Fibroblast of skin of back (primary cell): ENCODE measurements around the gene XYLT2. TPM values are rescaled to one million over a fixed set of nuclear protein-coding genes. Genes with fewer than 3 reads are reported as not detected.
"Not testable (repeated sequence)": the region's sequence is repeated elsewhere in the genome, so short reads cannot be mapped to it uniquely, and the experiment has no call there.

ENCODE experiments used
- DNase-seq: peaks from one replicate; pipeline ENCODE4 v3.0.0-alpha.2; 2013
- polyA plus RNA-seq, 2 experiments: library from polyadenylated mRNA; unstranded; fragments of 120-200 nt; gene quantifications; one replicate each; pipeline ENCODE4 v1.2.1, GENCODE V29; 2013; ENCODE audit not compliant: insufficient read length in 2 of 2

Gene XYLT2
- polyA plus RNA-seq (2013, experiment 1 of 2; ENCODE audit: insufficient read length), result 28.8 TPM
- 24.3 TPM for polyA plus RNA-seq (2013, experiment 2 of 2; ENCODE audit: insufficient read length)

DNA sequence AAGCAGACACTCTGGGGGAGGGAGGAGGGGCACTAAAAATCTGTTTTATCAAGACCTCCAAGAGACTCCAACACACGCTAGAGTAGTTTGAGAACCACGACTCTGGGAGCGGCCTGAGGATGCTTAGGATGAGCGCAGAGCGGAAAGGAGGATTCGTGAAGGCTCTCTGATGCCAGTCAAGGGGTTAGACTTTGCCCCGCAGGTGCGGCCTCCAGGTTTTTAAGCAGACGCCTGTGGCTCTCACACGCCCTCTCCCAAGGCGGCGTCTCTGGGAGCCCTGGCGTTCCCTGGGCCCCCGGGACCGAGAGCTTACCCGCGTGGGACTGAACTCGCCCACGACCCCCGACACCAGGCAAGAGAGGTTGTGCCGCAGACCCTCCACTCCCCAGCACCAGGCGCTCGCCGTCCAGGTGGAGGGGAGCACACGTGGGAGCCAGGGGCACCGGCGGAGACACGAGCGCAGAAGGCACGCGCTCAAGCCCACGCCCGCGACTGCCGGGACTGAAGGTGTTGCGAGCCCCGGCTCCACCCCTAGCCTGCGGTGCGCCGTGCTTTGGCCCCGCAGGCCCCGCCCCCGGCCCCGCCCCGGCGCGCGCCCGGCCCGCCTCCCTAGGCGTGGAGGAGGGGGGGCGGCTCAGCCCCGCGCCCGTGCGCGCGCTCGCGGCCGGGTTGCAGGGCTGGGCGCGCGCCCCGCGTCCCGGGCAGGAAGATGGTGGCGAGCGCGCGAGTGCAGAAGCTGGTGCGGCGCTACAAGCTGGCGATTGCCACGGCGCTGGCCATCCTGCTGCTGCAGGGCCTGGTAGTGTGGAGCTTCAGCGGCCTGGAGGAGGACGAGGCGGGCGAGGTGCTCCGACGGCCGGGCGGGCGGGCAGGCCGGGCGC, at the start of gene XYLT2:
Gene XYLT2, plus strand, starts transcription at position 695 of the 881 bp plus-strand sequence. Its CDS starts 15 bp downstream, at position 710.
- peak; percentile 89 for DNase-seq

DNA sequence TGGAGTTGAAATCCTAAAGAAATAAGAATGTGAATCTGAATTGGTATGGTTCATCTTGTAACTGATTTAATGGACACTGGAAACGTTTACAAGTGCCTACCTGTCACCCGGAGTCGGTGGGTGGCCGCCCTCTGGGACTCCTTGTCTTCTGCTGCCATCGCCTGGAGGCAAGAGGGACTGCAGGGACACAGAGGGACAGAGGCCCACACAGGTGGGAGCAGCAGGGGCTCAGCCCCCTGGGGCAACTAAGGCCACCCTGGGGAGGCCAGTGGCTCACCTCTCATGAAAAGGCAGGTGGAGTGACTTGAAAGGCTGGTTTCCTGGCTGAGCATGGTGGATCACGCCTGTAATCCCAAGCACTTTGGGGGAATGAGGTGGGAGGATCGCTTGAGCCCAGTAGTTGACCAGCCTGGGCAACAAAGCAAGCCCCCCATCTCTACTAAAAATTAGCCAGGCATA, 48.5 kb upstream of the XYLT2 start:
- peak; percentile 57 for DNase-seq

- DNase-seq, result no peak
Observed at GRCh38 chr17:50298018-50298417, 47.9 kb upstream of the XYLT2 start.

DNA sequence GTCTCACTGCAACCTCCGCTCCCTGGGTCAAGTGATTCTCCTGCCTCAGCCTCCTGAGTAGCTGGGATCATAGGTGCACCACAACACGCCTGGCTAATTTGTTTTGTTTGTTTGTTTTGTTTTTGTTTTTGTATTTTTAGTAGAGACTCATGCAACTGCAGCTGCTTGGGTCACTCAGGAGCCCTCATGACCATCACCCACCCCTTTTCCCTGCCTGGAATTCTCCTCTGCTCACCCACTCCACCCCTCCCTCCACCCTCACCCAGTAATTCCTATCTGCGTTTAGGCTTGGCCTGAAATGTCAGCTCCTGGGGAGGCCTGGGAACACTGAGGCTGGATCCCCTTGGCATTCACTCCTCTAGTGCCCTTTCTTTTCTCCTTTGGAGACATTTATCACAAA, 46.1 kb upstream of the XYLT2 start:
- DNase-seq, result no peak

DNA sequence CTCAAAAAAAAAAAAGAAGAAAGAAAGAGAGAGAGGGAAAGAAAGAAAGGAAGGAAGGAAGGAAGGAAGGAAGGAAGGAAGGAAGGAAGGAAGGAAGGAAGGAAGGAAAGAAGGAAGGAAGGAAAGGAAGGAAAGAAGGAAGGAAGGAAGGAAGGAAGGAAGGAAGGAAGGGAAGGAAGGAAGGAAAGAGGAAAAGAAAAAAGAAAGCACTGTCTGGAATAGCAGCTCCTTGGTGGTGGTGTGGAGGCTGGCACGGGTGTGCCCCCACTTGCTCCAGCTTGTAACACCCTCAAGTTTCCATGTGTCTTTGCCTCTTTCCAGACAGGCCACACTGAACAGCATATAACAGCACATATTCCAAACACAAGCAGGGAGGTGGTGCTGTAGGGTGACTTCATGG, 45.1 kb upstream of the XYLT2 start:
- not testable (repeated sequence) for DNase-seq

DNA sequence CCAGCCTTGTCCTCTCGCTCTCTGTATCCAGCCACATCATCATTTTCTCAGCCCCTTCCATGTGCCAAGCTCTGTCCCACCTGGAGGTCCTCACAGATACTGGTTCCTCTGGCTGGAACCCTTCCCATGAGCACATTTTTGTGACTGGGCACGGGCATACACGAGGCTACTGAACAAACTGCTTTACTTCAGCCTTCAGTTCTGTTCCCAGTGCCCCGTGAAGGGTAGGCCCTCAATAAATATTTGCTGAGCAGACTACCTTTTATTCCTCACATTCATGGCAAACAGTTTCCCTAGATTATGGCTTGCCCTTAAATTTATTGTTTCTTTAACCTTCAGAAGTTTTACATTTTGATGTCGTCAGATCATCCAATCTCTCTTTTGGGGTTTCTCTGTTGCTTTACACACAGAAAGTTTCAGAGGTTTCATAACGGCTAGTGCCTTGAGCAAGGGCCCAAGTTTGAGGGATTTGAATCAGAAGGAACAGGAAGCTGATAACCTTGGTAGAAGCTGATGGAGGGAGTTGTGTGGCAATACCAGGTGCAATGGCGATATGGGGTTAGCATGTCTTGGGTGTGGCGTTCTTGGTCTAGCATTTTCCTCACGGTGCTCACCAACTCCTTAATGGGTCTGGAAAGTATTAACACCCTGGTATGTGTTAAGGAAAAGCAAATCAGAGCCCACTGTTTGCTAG, 43.9 kb upstream of the XYLT2 start:
- DNase-seq, result no peak

- no peak for DNase-seq
Observed at GRCh38 chr17:50303051-50303450, 42.9 kb upstream of the XYLT2 start.

DNA sequence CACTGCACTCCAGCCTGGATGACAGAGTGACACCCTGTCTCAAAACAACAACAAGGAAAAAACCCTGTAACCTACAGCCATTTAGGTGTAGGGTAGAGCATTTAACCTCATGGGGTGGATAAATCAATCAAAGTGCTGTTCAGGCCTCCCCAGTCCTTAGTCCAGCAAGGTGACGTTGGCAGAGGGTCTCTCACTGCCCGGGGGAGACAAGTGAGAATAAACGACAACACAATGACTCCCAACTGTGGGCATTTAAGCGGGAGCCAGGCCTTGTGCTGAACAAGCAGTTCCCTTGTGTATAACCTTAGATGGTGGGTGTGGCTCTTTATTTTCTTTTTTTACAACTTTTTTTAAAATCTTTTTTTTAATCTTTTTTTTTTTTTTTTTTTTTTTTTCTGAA, 42.3 kb upstream of the XYLT2 start:
- DNase-seq, result no peak

DNA sequence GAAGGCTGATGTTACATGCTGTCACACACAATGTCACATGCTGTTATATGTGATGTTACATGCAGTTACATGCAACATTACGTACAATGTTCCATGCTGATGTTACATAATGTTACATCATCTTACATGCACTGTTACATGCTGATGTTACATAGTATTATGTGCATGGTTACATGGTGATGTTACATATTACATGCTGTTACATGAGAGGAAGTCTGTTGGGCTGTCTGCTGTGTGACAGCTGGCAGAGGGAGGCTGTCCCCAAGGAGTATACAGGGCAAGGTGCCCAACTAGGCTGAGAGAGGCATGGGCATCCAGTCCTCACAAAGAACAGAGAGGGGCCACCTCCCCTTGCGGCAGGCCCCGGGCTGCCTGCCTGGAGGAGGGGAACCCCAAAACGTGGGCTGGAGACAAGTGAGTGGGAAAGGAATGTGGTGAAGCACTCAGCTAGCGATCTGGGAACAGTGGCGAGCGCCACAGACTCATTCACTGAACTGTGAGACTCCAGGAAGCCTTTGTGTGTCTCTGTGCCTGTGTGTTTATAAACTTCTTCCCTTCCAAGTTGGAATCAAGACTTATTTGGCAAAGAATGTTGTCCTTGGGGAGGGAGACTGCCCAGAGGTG, 41.0 kb upstream of the XYLT2 start:
- peak; percentile 43 for DNase-seq

GRCh38 chr17:50307654-50308053, 38.3 kb upstream of the XYLT2 start:
- DNase-seq, result no peak

DNA sequence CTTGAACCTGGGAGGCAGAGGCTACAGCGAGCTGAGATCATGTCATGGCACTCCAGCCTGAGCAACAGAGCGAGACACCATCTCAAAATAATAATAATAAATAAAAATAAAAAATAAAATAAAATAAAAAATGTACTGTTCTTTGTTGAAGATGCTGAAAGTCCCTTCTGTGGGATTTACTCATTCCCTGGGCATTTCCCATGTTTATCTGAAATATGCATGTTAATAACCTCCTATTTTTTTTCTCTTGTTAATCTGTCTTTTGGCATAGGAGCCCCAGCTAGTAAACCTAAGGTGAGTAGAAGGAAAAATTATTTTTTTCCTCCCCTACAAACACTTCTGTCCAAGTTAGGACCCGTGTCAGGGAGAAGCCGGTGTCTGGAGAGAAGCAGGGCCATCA, 37.3 kb upstream of the XYLT2 start:
- peak; percentile 28 for DNase-seq

DNA sequence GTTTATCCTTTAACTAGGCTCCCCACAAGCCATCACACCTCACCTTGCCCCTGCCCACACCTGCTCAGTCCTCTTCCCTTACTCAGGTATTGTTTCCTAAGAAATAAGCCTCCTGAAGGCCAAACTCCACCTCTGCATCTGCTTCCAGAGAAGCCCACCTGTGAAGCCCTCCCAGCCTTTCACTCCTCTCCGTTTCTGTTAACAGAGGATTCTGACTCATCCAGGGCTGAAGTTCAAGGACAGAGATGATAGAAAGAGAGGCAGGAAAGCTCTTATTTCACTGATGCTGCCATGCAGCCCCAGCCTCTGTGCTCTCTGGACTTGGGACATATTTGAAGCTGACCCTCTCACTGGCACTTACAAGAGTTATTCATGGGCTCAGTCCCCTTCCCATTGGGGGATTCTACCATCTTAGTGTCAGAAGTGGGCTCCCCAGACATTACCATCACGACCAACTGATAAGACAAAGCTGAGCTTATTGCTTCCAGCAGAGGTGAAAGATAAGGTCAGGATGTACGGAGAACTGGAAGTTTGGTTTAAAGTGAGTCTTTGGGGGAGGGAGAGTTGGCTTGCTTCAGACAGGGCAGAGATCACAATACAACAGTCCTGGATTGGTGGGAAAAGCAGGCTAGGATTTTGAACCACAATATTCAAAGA, 35.3 kb upstream of the XYLT2 start:
- DNase-seq, result no peak

DNA sequence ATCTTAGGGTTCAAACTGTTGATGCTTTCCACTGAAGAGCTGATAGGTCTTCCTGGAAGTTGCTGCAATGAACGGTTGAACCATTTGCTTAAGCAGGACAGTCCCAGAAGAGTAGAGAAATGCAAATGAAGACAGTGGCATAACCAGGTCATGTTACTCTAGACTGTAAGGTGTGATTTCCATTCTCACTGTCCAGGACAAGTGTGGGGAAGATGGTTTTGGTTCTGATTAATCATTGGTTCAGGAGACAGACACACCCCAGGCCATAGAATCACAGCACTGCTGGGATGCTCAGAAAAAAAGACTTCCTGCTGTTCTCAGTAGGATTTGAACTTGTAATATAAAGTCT, 34.8 kb upstream of the XYLT2 start:
- DNase-seq, result no peak

- DNase-seq, result no peak
Observed at GRCh38 chr17:50311483-50311882, 34.4 kb upstream of the XYLT2 start.

GRCh38 chr17:50312308-50312707, 33.6 kb upstream of the XYLT2 start:
- no peak for DNase-seq

DNA sequence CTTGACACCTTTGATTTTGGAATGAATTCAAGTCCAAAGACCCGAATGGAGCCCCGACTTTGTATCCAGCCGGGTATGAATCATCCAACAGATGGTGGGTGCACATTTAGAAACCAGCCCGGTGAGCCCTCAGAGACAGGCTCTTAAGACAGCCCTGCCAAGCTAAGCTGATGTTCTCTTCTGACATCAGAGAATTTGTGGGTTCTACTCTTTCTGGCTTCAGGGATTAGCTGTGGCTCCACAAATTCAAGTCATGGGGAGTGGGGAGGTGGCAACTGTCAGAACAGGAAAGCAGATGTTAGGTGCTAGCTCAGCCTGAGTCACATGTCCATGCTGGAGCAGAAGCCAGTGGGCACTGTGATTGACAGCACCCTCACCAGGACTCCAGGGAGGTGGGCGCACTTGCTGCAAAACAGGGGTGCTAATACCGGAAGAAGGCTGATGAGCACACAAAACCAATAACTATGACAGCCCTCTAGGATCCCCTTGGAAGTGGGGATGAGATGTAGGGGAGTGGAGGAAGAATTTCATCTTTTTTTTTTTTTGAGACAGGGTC, 31.4 kb upstream of the XYLT2 start:
- no peak for DNase-seq

DNA sequence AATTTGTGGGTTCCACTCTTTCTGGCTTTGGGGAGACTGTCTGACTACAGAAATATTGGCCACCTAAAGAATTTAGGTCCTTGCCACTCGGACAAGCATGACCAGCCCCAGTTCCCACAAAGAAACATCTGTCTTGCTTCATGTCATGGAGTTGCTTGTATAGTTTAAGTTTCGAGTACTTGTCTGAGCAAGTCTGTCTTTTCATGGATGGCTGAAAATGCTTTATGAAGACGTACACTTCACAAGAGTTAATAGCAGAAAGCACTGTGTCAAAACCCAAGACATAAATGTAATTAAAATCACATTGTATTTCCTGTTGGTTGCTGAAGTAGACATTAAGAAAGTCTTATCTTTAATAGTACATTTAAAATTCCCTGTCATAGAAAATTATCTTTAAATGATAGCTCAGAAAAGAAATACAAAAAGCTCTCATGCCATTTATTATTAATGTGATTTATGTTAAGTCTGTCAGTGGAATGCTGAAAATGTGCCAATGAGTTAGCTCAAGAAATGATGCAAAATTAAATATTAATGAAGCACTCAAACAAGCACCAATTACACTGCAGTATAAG, 29.8 kb upstream of the XYLT2 start:
- no peak for DNase-seq

DNA sequence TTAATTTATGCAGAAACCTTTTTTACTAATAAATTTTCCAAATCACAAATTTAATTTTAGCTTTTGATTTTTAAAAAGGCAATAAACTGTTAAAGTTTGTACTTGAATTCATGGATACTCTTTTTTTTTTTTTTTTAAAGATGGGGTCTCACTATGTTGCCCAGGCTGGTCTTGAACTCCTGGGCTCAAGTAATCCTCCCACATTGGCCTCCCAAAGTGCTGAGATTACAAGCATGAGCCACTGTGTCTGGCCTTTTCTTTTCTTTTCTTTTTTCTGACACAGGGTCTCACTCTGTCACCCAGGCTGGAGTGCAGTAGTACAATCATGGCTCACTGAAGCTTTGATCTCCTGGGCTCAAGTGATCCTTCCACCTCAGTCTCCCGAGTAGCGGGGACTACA, 29.3 kb upstream of the XYLT2 start:
- DNase-seq, result not testable (repeated sequence)

GRCh38 chr17:50317121-50317520, 28.8 kb upstream of the XYLT2 start:
- DNase-seq, result no peak

DNA sequence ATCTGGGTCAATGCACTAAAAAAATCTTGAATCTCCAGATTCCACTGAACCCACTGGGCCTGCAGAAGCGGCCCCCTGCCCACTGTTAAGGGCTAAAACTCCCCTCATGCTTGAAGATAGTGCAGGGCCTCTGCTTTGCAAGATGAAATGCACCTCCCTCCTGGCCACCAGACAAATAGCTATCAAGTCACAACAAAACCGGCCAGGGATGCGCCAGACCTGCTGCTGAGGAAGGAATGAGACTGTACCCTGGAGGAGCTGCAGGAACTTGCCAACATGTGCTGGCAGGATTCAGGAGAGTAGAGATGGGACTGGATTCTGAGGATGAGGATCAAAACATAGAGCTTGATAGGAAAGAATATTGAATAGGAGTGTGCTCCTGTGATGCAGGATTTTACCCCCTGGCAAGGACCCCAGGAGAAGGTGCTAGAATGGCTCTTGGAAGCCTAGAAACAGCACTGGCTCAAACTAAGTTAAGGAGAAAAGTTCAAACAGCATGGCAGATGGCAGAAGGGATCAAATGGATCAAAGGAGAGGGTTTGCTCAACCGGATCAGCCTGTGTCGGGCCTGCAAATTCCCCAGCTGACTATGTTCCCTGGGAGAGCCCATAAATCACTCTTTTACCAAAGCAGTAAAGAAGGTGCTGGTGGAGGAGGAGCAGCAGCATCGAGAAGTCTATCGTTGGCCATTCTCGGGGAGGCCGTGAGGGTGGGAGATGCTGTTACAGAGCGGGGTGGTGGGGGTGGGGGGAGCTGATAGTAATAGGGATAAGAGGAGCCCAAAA, 27.2 kb upstream of the XYLT2 start:
- no peak for DNase-seq

GRCh38 chr17:50319306-50320004, 26.5 kb upstream of the XYLT2 start:
- DNase-seq, result no peak
